ENCODE data around the gene RNU2-1. TPM values are rescaled to one million over a fixed set of nuclear protein-coding genes. Genes with fewer than 3 reads are reported as not detected.

Gene RNU2-1
- total and polyA plus RNA-seq, 2 of the 13 experiments (the other 11 are each of a cell fraction or from before 2014, with no cell fraction given) = not detected

DNA sequence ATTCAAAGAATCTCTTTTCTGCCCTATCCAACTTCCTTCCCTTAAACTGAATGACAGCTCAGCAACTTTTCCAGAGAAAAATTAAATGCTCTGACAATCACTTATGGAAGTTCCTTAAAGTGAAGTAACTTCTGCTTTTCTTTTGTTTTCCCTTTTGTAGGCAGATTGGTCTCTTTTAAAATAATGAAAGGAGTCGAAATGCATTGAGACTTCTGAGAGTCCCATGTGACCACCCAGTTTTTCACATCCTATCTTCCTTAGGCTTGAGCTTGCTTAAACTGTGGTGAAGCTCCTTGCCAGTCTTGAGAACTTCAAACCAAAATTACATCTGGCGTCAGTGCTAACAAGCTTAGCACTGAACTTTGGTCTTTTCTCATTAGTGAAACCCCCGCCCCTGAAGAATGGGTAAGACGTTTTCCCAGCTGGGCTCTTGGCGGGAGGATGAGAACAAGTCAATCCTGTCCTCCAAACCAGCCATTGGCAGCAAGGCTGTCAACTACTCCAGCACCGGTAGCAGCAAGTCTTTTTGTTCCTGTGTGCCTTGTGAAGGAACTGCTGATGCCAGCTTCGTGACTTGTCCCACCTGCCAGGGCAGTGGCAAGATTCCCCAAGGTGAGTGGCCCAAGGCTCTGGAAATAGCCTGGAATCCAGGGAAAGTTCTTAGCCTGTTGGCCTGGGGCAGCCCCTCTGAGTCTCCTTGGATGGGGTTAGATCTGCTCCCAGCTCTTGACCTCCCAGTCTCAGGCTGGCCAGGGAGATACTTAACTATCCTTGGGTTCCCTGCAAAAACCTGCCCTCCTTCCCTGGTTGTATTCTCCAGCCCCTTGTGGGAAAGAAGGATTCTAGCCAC lies 20.9 kb downstream of the RNU2-1 start (continued):
- TF ChIP-seq, protein P1, sequence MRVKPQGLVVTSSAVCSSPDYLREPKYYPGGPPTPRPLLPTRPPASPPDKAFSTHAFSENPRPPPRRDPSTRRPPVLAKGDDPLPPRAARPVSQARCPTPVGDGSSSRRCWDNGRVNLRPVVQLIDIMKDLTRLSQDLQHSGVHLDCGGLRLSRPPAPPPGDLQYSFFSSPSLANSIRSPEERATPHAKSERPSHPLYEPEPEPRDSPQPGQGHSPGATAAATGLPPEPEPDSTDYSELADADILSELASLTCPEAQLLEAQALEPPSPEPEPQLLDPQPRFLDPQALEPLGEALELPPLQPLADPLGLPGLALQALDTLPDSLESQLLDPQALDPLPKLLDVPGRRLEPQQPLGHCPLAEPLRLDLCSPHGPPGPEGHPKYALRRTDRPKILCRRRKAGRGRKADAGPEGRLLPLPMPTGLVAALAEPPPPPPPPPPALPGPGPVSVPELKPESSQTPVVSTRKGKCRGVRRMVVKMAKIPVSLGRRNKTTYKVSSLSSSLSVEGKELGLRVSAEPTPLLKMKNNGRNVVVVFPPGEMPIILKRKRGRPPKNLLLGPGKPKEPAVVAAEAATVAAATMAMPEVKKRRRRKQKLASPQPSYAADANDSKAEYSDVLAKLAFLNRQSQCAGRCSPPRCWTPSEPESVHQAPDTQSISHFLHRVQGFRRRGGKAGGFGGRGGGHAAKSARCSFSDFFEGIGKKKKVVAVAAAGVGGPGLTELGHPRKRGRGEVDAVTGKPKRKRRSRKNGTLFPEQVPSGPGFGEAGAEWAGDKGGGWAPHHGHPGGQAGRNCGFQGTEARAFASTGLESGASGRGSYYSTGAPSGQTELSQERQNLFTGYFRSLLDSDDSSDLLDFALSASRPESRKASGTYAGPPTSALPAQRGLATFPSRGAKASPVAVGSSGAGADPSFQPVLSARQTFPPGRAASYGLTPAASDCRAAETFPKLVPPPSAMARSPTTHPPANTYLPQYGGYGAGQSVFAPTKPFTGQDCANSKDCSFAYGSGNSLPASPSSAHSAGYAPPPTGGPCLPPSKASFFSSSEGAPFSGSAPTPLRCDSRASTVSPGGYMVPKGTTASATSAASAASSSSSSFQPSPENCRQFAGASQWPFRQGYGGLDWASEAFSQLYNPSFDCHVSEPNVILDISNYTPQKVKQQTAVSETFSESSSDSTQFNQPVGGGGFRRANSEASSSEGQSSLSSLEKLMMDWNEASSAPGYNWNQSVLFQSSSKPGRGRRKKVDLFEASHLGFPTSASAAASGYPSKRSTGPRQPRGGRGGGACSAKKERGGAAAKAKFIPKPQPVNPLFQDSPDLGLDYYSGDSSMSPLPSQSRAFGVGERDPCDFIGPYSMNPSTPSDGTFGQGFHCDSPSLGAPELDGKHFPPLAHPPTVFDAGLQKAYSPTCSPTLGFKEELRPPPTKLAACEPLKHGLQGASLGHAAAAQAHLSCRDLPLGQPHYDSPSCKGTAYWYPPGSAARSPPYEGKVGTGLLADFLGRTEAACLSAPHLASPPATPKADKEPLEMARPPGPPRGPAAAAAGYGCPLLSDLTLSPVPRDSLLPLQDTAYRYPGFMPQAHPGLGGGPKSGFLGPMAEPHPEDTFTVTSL (CRISPR knock-in tag; IDR thresholded peaks at IDR 0.05; ENCODE audit: borderline replicate concordance) = no peak
- TF ChIP-seq SOX5 (CRISPR knock-in tag; IDR thresholded peaks at IDR 0.05; ENCODE audit: borderline replicate concordance) = no peak

- TSS peak; percentile 57 for BruUV-seq (replicated peaks)
- POLR2A ChIA-PET = interaction anchor here (0.7 to 7.6 kb wide), 30 partner anchors 8 to 213 kb away, joined by 3 to 93 read pairs (median 6); partner anchors contain the start of genes BRCA1, IFI35, NBR1 and RPL27
- H3K79me2 ChIP-seq (ENCODE audit: insufficient read depth, low read length) = peaks cover 27% of the 10 kb centered on the region
- peaks cover 62% of the 10 kb centered on the region for H3K4me1 ChIP-seq (ENCODE audit: insufficient read depth, low read length)
- H3K27ac ChIP-seq (ENCODE audit: extremely low read length, insufficient read depth, low read length) = peak within 1 kb of the TSS; percentile 80
- no peaks in the 10 kb centered on the region for H4K20me1 ChIP-seq (ENCODE audit: insufficient read depth, low read length)
- peak within 1 kb of the TSS; percentile 77 to 98 (median 77) for H3K4me3 ChIP-seq (replicated peaks in 1 of 3; ENCODE audit: insufficient read depth in 1 of 3, low read depth in 2 of 3, low read length in 3 of 3)
- H3K4me2 ChIP-seq (ENCODE audit: low read depth, low read length) = peak within 1 kb of the TSS; percentile 98
- H2AFZ ChIP-seq (ENCODE audit: low read length) = peak within 1 kb of the TSS; percentile 64
- intact Hi-C loops (cut with micrococcal nuclease; ENCODE audit: unreplicated experiment) = loop anchor here (5.0 kb wide), 1 partner anchor 189 kb away; the partner anchor contains the start of gene VAT1
- FAIRE-seq (peak; percentile 43), ATAC-seq (peak; percentile 81), DNase-seq (ENCODE audit: low spot score) (peak; percentile 75)
- in situ Hi-C loops (cut with HindIII; ENCODE audit: extremely low pct_ligation_motif_present, low pct_unique_long_range_greater_than_20kb) = no loop called here
- peaks cover 9 to 49% of the 10 kb centered on the region in 2 experiments for H3K36me3 ChIP-seq (replicated peaks in 1 of 2; ENCODE audit: control insufficient read depth in 1 of 2, insufficient read depth in 2 of 2, low read length in 2 of 2)
- peak within 1 kb of the TSS; percentile 96 for H3K9ac ChIP-seq (ENCODE audit: insufficient read depth, low read depth, low read length)
- WGBS (ENCODE audit: low lambda C conversion rate) = 2% methylated on average over 49 of the region's 54 CpGs
- CTCF ChIA-PET (ENCODE audit: low intra/inter-chr PET ratio, low total read pairs) = no interaction called here
- no peaks in the 10 kb centered on the region; a peak in 1 of 5 replicates for H3K27me3 ChIP-seq (ENCODE audit: control insufficient read depth in 1 of 2, insufficient read depth in 2 of 2, low read length in 2 of 2)
- no peaks in the 10 kb centered on the region for H3K9me3 ChIP-seq (ENCODE audit: low read length)
- TF ChIP-seq, protein P2, sequence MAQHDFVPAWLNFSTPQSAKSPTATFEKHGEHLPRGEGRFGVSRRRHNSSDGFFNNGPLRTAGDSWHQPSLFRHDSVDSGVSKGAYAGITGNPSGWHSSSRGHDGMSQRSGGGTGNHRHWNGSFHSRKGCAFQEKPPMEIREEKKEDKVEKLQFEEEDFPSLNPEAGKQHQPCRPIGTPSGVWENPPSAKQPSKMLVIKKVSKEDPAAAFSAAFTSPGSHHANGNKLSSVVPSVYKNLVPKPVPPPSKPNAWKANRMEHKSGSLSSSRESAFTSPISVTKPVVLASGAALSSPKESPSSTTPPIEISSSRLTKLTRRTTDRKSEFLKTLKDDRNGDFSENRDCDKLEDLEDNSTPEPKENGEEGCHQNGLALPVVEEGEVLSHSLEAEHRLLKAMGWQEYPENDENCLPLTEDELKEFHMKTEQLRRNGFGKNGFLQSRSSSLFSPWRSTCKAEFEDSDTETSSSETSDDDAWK (CRISPR knock-in tag; IDR thresholded peaks at IDR 0.05) = no peak
- 0 out of 2 replicates have a peak, but pooled peaks have one; percentile 13 for TF ChIP-seq BORCS8-MEF2B (CRISPR knock-in tag; IDR thresholded peaks at IDR 0.05)
- no peak for TF ChIP-seq ZNF3 (CRISPR knock-in tag; IDR thresholded peaks at IDR 0.05)
- no peak for TF ChIP-seq ZNF792 (CRISPR knock-in tag; IDR thresholded peaks at IDR 0.05)
- TF ChIP-seq, protein P3, sequence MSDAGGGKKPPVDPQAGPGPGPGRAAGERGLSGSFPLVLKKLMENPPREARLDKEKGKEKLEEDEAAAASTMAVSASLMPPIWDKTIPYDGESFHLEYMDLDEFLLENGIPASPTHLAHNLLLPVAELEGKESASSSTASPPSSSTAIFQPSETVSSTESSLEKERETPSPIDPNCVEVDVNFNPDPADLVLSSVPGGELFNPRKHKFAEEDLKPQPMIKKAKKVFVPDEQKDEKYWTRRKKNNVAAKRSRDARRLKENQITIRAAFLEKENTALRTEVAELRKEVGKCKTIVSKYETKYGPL (CRISPR knock-in tag; IDR thresholded peaks at IDR 0.05) = peak; percentile 49; the same call in 1 of the 2 replicates
- TF ChIP-seq ZNF878 (CRISPR knock-in tag; IDR thresholded peaks at IDR 0.05) = peak; percentile 84; the same call in 1 of the 2 replicates
- TF ChIP-seq ZNF747 (CRISPR knock-in tag; IDR thresholded peaks at IDR 0.05; ENCODE audit: borderline replicate concordance) = peak; percentile 69; the same call in 1 of the 2 replicates
- 0 out of 2 replicates have a peak, but pooled peaks have one; percentile 71 for TF ChIP-seq ZSCAN12 (CRISPR knock-in tag; IDR thresholded peaks at IDR 0.05)
- peak; percentile 47; the same call in 1 of the 2 replicates for TF ChIP-seq SMAD1 (CRISPR knock-in tag; IDR thresholded peaks at IDR 0.05; ENCODE audit: borderline replicate concordance, low read depth)
- 0 out of 2 replicates have a peak, but pooled peaks have one; percentile 47 for TF ChIP-seq KLF11 (CRISPR knock-in tag; IDR thresholded peaks at IDR 0.05)
These were observed 22.0 kb downstream of the RNU2-1 start, which contains the start of gene TMEM106A for GRCh38 chr17:43211480-43212402. Gene TMEM106A, plus strand, starts transcription at chr17:43211875. Its CDS starts 1,167 bp downstream, at chr17:43213042.
